GM12865 (cell line): Measurements from ENCODE around the gene CS.
"Not testable (repeated sequence)": the region's sequence is repeated elsewhere in the genome, so short reads cannot be mapped to it uniquely, and the experiment has no call there.

Experiments
- DNase-seq: peaks from one replicate; pipeline ENCODE4 v3.0.0; 2010; ENCODE audit warnings: low read depth
- H3K4me3 ChIP-seq: 2 replicates; pipeline ENCODE4 v1.5.1; 2011; ENCODE audit warnings: mild to moderate bottlenecking, low read depth, low read length, control low read depth
- CTCF ChIP-seq: IDR thresholded peaks from 2 replicates; pipeline ENCODE4 v1.5.1; 2011; ENCODE audit warnings: low read length, control low read depth, low read depth, inconsistent platforms; ENCODE audit not compliant: insufficient read depth; ENCODE audit errors: missing control alignments

CS gene

GRCh38 chr12:56337753-56338251 lies 37.7 kb upstream of the CS start:
- DNase-seq, result no peak
- no peak for TF ChIP-seq CTCF
- H3K4me3 ChIP-seq, result no peak overlapping the region

GRCh38 chr12:56336361-56337167 lies 36.4 kb upstream of the CS start:
- no peak overlapping the region for H3K4me3 ChIP-seq
- no peak for TF ChIP-seq CTCF
- peak; percentile 45 for DNase-seq

GRCh38 chr12:56335527-56335926 lies 35.4 kb upstream of the CS start:
- H3K4me3 ChIP-seq, DNase-seq: not testable (repeated sequence)

GRCh38 chr12:56334490-56334793 lies 34.3 kb upstream of the CS start:
- TF ChIP-seq CTCF, result no peak
- DNase-seq, result no peak

GRCh38 chr12:56333679-56334489 lies 33.8 kb upstream of the CS start, which contains the start of gene PAN2:
PAN2 (minus strand) TSS chr12:56334000; CDS start chr12:56333094, 906 bp downstream.
- TF ChIP-seq CTCF, result peak; percentile 52
- DNase-seq, result peak; percentile 99
- H3K4me3 ChIP-seq, result peak within 1 kb of the TSS; percentile 66

More at GRCh38 chr12:56334490-56334793, 34.3 kb upstream of the CS start:
- peak overlapping the region; percentile 66 for H3K4me3 ChIP-seq

GRCh38 chr12:56333197-56333678 lies 33.1 kb upstream of the CS start:
- TF ChIP-seq CTCF, result no peak
- no peak for DNase-seq
- H3K4me3 ChIP-seq, result peak overlapping the region; percentile 66
